GM18517 (cell line): ENCODE measurements around the gene ZNF429.
"Not testable (repeated sequence)": the region's sequence is repeated elsewhere in the genome, so short reads cannot be mapped to it uniquely, and the experiment has no call there.

Experiments used
- ATAC-seq: cut with Tn5 transposase; IDR thresholded peaks from one replicate; pipeline ENCODE4 v1.9.1; 2021; ENCODE audit warnings: mild to moderate bottlenecking, moderate library complexity; ENCODE audit not compliant: unreplicated experiment

Gene ZNF429

GRCh38 chr19:21588065-21588601 is 82.7 kb downstream of the ZNF429 start:
- ATAC-seq, result no peak

- no peak for ATAC-seq
These were observed 85.5 kb downstream of the ZNF429 start for GRCh38 chr19:21590867-21591266.

GRCh38 chr19:21593008-21593481 is 87.6 kb downstream of the ZNF429 start:
- ATAC-seq, result no peak

GRCh38 chr19:21593502-21593901 is 88.1 kb downstream of the ZNF429 start:
- no peak for ATAC-seq

GRCh38 chr19:21593934-21594820 is 88.8 kb downstream of the ZNF429 start:
- ATAC-seq, result no peak

- no peak for ATAC-seq
These were observed 89.8 kb downstream of the ZNF429 start for GRCh38 chr19:21595185-21595584.

- ATAC-seq, result no peak
These were observed 96.8 kb downstream of the ZNF429 start for GRCh38 chr19:21602082-21602658.

- ATAC-seq, result not testable (repeated sequence)
These were observed 97.4 kb downstream of the ZNF429 start for GRCh38 chr19:21602659-21603430.

GRCh38 chr19:21603431-21604231 is 98.2 kb downstream of the ZNF429 start:
- ATAC-seq, result no peak

- no peak for ATAC-seq
These were observed 99.0 kb downstream of the ZNF429 start for GRCh38 chr19:21604351-21604926.
